ENCODE data around the gene SELE. TPM values are rescaled to one million over a fixed set of nuclear protein-coding genes. Genes with fewer than 3 reads are reported as not detected.
"Not testable (repeated sequence)": the region's sequence is repeated elsewhere in the genome, so short reads cannot be mapped to it uniquely, and the experiment has no call there.

Gene SELE
- total RNA-seq, 2 donors from 2014 or later: not detected

- H3K4me1 Mint-ChIP-seq (ENCODE audit: low read depth): no peaks in the 10 kb centered on the region
- no peaks in the 10 kb centered on the region for H3K36me3 Mint-ChIP-seq (ENCODE audit: insufficient read depth in 2 of 2)
- DNase-seq (no peak), ATAC-seq (replicated peaks in 1 of 2) (no peak)
- peaks cover 3 to 5% of the 10 kb centered on the region in 2 donors for H3K9me3 Mint-ChIP-seq
- H3K27me3 Mint-ChIP-seq (ENCODE audit: low read depth): peaks cover 6% of the 10 kb centered on the region
- no peak overlapping the region for H3K27ac Mint-ChIP-seq
- no peak overlapping the region for H3K4me3 Mint-ChIP-seq
Measured at GRCh38 chr1:169745015-169745861, 11.4 kb upstream of the SELE start.

- Mint-ChIP-seq H3K4me3 (no peak overlapping the region), H3K4me1 (ENCODE audit: low read depth) (no peaks in the 10 kb centered on the region), H3K36me3 (ENCODE audit: insufficient read depth in 2 of 2) (no peaks in the 10 kb centered on the region), H3K9me3 (peaks cover 3 to 5% of the 10 kb centered on the region in 2 donors), H3K27me3 (ENCODE audit: low read depth) (peaks cover 22% of the 10 kb centered on the region), H3K27ac (no peak overlapping the region)
- ATAC-seq (replicated peaks in 1 of 2): no peak
- DNase-seq: no peak
Measured at GRCh38 chr1:169741666-169742394, 8.0 kb upstream of the SELE start.

GRCh38 chr1:169739980-169740379, 6.1 kb upstream of the SELE start:
- no peaks in the 10 kb centered on the region for H3K4me1 Mint-ChIP-seq (ENCODE audit: low read depth)
- H3K4me3 Mint-ChIP-seq: no peak overlapping the region
- no peak for ATAC-seq (replicated peaks in 1 of 2)
- H3K27me3 Mint-ChIP-seq (ENCODE audit: low read depth): peaks cover 22% of the 10 kb centered on the region
- H3K36me3 Mint-ChIP-seq (ENCODE audit: insufficient read depth in 2 of 2): no peaks in the 10 kb centered on the region
- peaks cover 3 to 5% of the 10 kb centered on the region in 2 donors for H3K9me3 Mint-ChIP-seq
- no peak for DNase-seq
- no peak overlapping the region for H3K27ac Mint-ChIP-seq

GRCh38 chr1:169731446-169731845, 2.4 kb downstream of the SELE start:
- no peak for ATAC-seq (replicated peaks in 1 of 2)
- H3K36me3 Mint-ChIP-seq (ENCODE audit: insufficient read depth in 2 of 2): no peaks in the 10 kb centered on the region
- no peak overlapping the region for H3K4me3 Mint-ChIP-seq

GRCh38 chr1:169729991-169730390, 3.9 kb downstream of the SELE start:
- Mint-ChIP-seq H3K36me3 (ENCODE audit: insufficient read depth in 2 of 2) (no peaks in the 10 kb centered on the region), H3K27ac (no peak overlapping the region), H3K9me3 (no peaks in the 10 kb centered on the region), H3K4me3 (no peak overlapping the region), H3K4me1 (ENCODE audit: low read depth) (no peaks in the 10 kb centered on the region), H3K27me3 (ENCODE audit: low read depth) (peaks cover 24% of the 10 kb centered on the region)
- DNase-seq (no peak), ATAC-seq (replicated peaks in 1 of 2) (no peak)

More at GRCh38 chr1:169731446-169731845, 2.4 kb downstream of the SELE start:
- peaks cover 24% of the 10 kb centered on the region for H3K27me3 Mint-ChIP-seq (ENCODE audit: low read depth)
- H3K4me1 Mint-ChIP-seq (ENCODE audit: low read depth): no peaks in the 10 kb centered on the region
- no peak overlapping the region for H3K27ac Mint-ChIP-seq
- no peaks in the 10 kb centered on the region for H3K9me3 Mint-ChIP-seq
- DNase-seq: no peak

GRCh38 chr1:169727307-169727706, 6.6 kb downstream of the SELE start:
- Mint-ChIP-seq H3K27me3 (ENCODE audit: low read depth) (peaks cover 24% of the 10 kb centered on the region), H3K4me1 (ENCODE audit: low read depth) (no peaks in the 10 kb centered on the region), H3K4me3 (no peak overlapping the region), H3K9me3 (no peaks in the 10 kb centered on the region), H3K36me3 (ENCODE audit: insufficient read depth in 2 of 2) (no peaks in the 10 kb centered on the region), H3K27ac (no peak overlapping the region)
- DNase-seq: no peak
- ATAC-seq (replicated peaks in 1 of 2): no peak

GRCh38 chr1:169726851-169727250, 7.0 kb downstream of the SELE start:
- Mint-ChIP-seq H3K27ac (no peak overlapping the region), H3K4me3 (no peak overlapping the region), H3K36me3 (ENCODE audit: insufficient read depth in 2 of 2) (no peaks in the 10 kb centered on the region), H3K27me3 (ENCODE audit: low read depth) (peaks cover 24% of the 10 kb centered on the region), H3K4me1 (ENCODE audit: low read depth) (no peaks in the 10 kb centered on the region), H3K9me3 (no peaks in the 10 kb centered on the region)
- ATAC-seq (replicated peaks in 1 of 2) (no peak), DNase-seq (no peak)

GRCh38 chr1:169725930-169726329, 7.9 kb downstream of the SELE start:
- DNase-seq (no peak), ATAC-seq (replicated peaks in 1 of 2) (no peak)
- no peaks in the 10 kb centered on the region for H3K4me1 Mint-ChIP-seq (ENCODE audit: low read depth)
- H3K36me3 Mint-ChIP-seq (ENCODE audit: insufficient read depth in 2 of 2): no peaks in the 10 kb centered on the region
- H3K9me3 Mint-ChIP-seq: no peaks in the 10 kb centered on the region
- no peak overlapping the region for H3K4me3 Mint-ChIP-seq
- no peak overlapping the region for H3K27ac Mint-ChIP-seq
- peaks cover 17% of the 10 kb centered on the region for H3K27me3 Mint-ChIP-seq (ENCODE audit: low read depth)

GRCh38 chr1:169724168-169724567, 9.7 kb downstream of the SELE start:
- H3K4me1 Mint-ChIP-seq (ENCODE audit: low read depth): no peaks in the 10 kb centered on the region
- no peaks in the 10 kb centered on the region for H3K36me3 Mint-ChIP-seq (ENCODE audit: insufficient read depth in 2 of 2)
- DNase-seq: no peak
- no peaks in the 10 kb centered on the region for H3K9me3 Mint-ChIP-seq
- no peak for ATAC-seq (replicated peaks in 1 of 2)
- H3K27me3 Mint-ChIP-seq (ENCODE audit: low read depth): peaks cover 16% of the 10 kb centered on the region
- no peak overlapping the region for H3K27ac Mint-ChIP-seq
- no peak overlapping the region for H3K4me3 Mint-ChIP-seq

GRCh38 chr1:169723763-169724162, 10.1 kb downstream of the SELE start:
- ATAC-seq (replicated peaks in 1 of 2) (no peak), DNase-seq (no peak)
- H3K9me3 Mint-ChIP-seq: no peaks in the 10 kb centered on the region
- H3K27ac Mint-ChIP-seq: no peak overlapping the region
- no peaks in the 10 kb centered on the region for H3K36me3 Mint-ChIP-seq (ENCODE audit: insufficient read depth in 2 of 2)
- no peak overlapping the region for H3K4me3 Mint-ChIP-seq
- no peaks in the 10 kb centered on the region for H3K4me1 Mint-ChIP-seq (ENCODE audit: low read depth)
- peaks cover 12% of the 10 kb centered on the region for H3K27me3 Mint-ChIP-seq (ENCODE audit: low read depth)

GRCh38 chr1:169722779-169723178, 11.1 kb downstream of the SELE start:
- H3K4me3 Mint-ChIP-seq: no peak overlapping the region
- ATAC-seq (replicated peaks in 1 of 2) (no peak), DNase-seq (no peak)
- peaks cover 0 to 1% of the 10 kb centered on the region in 2 donors for H3K9me3 Mint-ChIP-seq
- no peaks in the 10 kb centered on the region for H3K36me3 Mint-ChIP-seq (ENCODE audit: insufficient read depth in 2 of 2)
- no peak overlapping the region for H3K27ac Mint-ChIP-seq
- no peaks in the 10 kb centered on the region for H3K4me1 Mint-ChIP-seq (ENCODE audit: low read depth)
- H3K27me3 Mint-ChIP-seq (ENCODE audit: low read depth): peaks cover 9% of the 10 kb centered on the region

GRCh38 chr1:169715100-169715499, 18.8 kb downstream of the SELE start:
- Mint-ChIP-seq H3K36me3 (ENCODE audit: insufficient read depth in 2 of 2) (peaks cover 5 to 19% of the 10 kb centered on the region in 2 donors), H3K4me1 (ENCODE audit: low read depth) (peaks cover 11% of the 10 kb centered on the region), H3K27me3 (ENCODE audit: low read depth) (peaks cover 16% of the 10 kb centered on the region)
- DNase-seq; H3K27ac Mint-ChIP-seq; H3K9me3 Mint-ChIP-seq; ATAC-seq (replicated peaks in 1 of 2); H3K4me3 Mint-ChIP-seq: not testable (repeated sequence)

GRCh38 chr1:169713090-169713489, 20.8 kb downstream of the SELE start:
- DNase-seq; H3K27ac Mint-ChIP-seq; H3K9me3 Mint-ChIP-seq; ATAC-seq (replicated peaks in 1 of 2); H3K4me3 Mint-ChIP-seq: not testable (repeated sequence)
- peaks cover 12 to 34% of the 10 kb centered on the region in 2 donors for H3K36me3 Mint-ChIP-seq (ENCODE audit: insufficient read depth in 2 of 2)
- H3K27me3 Mint-ChIP-seq (ENCODE audit: low read depth): peaks cover 16% of the 10 kb centered on the region
- peaks cover 15% of the 10 kb centered on the region for H3K4me1 Mint-ChIP-seq (ENCODE audit: low read depth)

Data from activated T-cell treated with anti-CD3 and anti-CD28 coated beads, Interleukin-2, amount 50 U/mL, for 72 hours (primary cell).